ENCODE data around the gene GYS1. TPM values are rescaled to one million over a fixed set of nuclear protein-coding genes. Genes with fewer than 3 reads are reported as not detected.

Gene GYS1
- total RNA-seq, 2 experiments from 2014 or later: 55.8 to 60.8 TPM

DNA sequence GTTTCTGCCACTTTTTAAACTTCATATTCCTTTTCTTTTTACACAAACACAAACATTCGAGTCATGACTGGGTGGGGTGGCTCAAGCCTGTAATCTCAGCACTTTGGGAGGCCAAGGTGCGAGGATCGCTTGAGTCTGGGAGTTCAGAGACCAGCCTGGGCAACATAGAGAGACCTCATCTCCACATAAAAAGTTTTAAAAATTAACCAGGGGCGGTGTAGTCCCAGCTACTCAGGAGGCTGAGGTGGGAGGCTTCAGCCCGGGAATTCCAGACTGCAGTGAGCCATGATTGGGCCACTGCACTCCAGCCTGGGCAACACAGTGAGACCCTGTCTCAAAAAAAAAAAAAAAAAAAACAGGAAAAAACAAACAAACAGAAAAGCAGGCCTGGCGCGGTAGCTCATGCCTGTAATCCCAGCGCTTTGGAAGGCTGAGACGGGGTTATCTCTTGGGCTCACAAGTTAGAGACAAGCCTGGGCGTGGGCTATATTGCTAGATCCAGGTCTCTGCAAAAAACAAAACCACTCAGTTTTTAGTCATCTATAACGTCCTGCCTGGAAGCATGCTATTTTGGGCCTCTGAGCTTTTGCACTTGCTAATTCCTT is 39.0 kb downstream of the GYS1 start:
- POLR2A ChIA-PET: interaction anchor here (0.6 to 0.7 kb wide), 3 partner anchors 14 to 166 kb away, joined by 3 to 7 read pairs (median 4); no protein-coding TSS in a partner anchor
- H3K9me3 Mint-ChIP-seq: no peaks in the 10 kb centered on the region
- DNase-seq: no peak
- H3K36me3 Mint-ChIP-seq (ENCODE audit: low read depth): peaks cover 37% of the 10 kb centered on the region
- peak overlapping the region; percentile 77 for H3K4me3 Mint-ChIP-seq
- peak overlapping the region; percentile 89 for H3K27ac Mint-ChIP-seq
- H3K4me1 Mint-ChIP-seq: peaks cover 41% of the 10 kb centered on the region
- CTCF ChIA-PET: interaction anchor here (1.2 to 1.5 kb wide), 4 partner anchors 10 to 159 kb away, joined by 3 to 7 read pairs (median 5); partner anchors contain the start of gene RUVBL2
- no peaks in the 10 kb centered on the region for H3K27me3 Mint-ChIP-seq

- H3K36me3 Mint-ChIP-seq (ENCODE audit: low read depth): peaks cover 28% of the 10 kb centered on the region
- peaks cover 4% of the 10 kb centered on the region for H3K9me3 Mint-ChIP-seq
- no peak overlapping the region for H3K27ac Mint-ChIP-seq
- H3K27me3 Mint-ChIP-seq: no peaks in the 10 kb centered on the region
- CTCF ChIA-PET: interaction anchor here (0.7 to 1.4 kb wide), 6 partner anchors 17 to 225 kb away, joined by 3 to 5 read pairs (median 4); partner anchors contain the start of gene HSD17B14
- H3K4me3 Mint-ChIP-seq: no peak overlapping the region
- no peak for DNase-seq
- H3K4me1 Mint-ChIP-seq: peaks cover 33% of the 10 kb centered on the region
- POLR2A ChIA-PET: no interaction called here
These were observed 40.0 kb downstream of the GYS1 start for GRCh38 chr19:48953141-48953540.

DNA sequence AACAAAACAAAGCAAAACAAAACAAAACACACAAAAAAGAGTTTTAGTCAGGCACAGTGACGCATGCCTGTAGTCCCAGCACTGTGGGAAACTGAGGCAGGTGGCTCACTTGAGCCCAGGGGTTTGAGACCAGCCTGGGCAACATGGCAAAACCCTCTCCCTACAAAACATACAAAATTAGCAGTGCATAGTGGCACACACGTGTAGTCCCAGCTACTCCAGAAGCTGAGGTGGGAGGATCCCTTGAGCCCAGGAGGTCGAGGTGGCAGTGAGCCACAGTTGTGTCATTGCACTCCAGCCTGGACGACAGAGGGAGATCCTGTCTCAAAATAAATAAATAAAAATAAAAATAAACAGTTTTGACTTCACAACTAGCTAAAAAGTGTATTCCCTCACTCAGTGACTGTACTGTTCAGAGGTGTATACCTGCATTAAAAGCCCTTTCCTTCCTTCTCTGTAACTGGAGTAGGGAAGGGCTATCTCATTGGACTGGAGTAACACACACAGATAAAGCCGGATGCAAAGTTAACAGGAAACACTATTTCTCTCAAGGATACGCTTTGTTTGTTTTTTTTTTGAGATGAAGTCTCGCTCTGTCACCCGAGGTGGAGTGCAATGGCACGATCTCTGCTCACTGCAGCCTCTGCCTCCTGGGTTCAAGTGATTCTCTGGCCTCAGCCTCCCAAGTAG is 42.1 kb downstream of the GYS1 start:
- Mint-ChIP-seq H3K36me3 (ENCODE audit: low read depth) (peaks cover 9% of the 10 kb centered on the region), H3K4me3 (no peak overlapping the region), H3K27me3 (no peaks in the 10 kb centered on the region), H3K9me3 (peaks cover 9% of the 10 kb centered on the region), H3K4me1 (peaks cover 16% of the 10 kb centered on the region), H3K27ac (no peak overlapping the region)
- CTCF ChIA-PET: interaction anchor here (0.6 to 1.2 kb wide), 2 partner anchors 12 to 18 kb away, joined by 3 to 4 read pairs; no protein-coding TSS in a partner anchor
- no peak for DNase-seq
- POLR2A ChIA-PET: no interaction called here

DNA sequence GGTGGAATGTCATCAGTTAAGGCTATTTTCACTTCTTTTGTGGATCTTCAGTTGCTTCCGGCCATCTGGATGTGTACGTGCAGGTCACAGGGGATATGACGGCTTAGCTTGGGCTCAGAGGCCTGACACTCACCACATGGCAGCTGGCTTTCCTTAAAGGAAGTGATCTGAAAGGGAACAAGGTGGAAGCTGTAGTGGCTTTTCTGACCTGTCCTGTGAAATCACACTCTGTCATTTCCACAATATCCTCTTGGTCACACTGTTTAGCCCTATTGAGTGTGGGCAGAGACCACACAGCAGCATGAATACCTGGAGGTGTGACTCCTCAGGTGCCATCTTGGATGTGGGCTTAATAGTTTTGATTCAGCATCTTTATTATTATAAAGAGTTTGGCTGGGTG is 43.0 kb downstream of the GYS1 start:
- POLR2A ChIA-PET: no interaction called here
- Mint-ChIP-seq H3K27me3 (no peaks in the 10 kb centered on the region), H3K4me3 (no peak overlapping the region), H3K27ac (no peak overlapping the region), H3K36me3 (ENCODE audit: low read depth) (peaks cover under 1% of the 10 kb centered on the region), H3K4me1 (peaks cover 9% of the 10 kb centered on the region), H3K9me3 (peaks cover 9% of the 10 kb centered on the region)
- CTCF ChIA-PET: interaction anchor here (2.1 kb wide), 1 partner anchor 17 kb away, joined by 4 read pairs; no protein-coding TSS in a partner anchor
- DNase-seq: no peak

GRCh38 chr19:48947258-48947542 is 45.9 kb downstream of the GYS1 start:
- ChIA-PET CTCF (interaction anchor here (0.8 kb wide), 1 partner anchor 15 kb away, joined by 3 read pairs; no protein-coding TSS in a partner anchor), POLR2A (no interaction called here)
- peaks cover 9% of the 10 kb centered on the region for H3K9me3 Mint-ChIP-seq
- no peak for DNase-seq
- H3K4me3 Mint-ChIP-seq: no peak overlapping the region
- no peaks in the 10 kb centered on the region for H3K27me3 Mint-ChIP-seq
- H3K27ac Mint-ChIP-seq: no peak overlapping the region
- no peaks in the 10 kb centered on the region for H3K4me1 Mint-ChIP-seq
- H3K36me3 Mint-ChIP-seq (ENCODE audit: low read depth): no peaks in the 10 kb centered on the region

GRCh38 chr19:48946463-48947257 is 46.4 kb downstream of the GYS1 start:
- Mint-ChIP-seq H3K27me3 (no peaks in the 10 kb centered on the region), H3K9me3 (peaks cover 9% of the 10 kb centered on the region), H3K36me3 (ENCODE audit: low read depth) (no peaks in the 10 kb centered on the region), H3K4me1 (no peaks in the 10 kb centered on the region), H3K27ac (no peak overlapping the region), H3K4me3 (no peak overlapping the region)
- CTCF ChIA-PET: no interaction called here
- DNase-seq: no peak
- POLR2A ChIA-PET: no interaction called here

DNA sequence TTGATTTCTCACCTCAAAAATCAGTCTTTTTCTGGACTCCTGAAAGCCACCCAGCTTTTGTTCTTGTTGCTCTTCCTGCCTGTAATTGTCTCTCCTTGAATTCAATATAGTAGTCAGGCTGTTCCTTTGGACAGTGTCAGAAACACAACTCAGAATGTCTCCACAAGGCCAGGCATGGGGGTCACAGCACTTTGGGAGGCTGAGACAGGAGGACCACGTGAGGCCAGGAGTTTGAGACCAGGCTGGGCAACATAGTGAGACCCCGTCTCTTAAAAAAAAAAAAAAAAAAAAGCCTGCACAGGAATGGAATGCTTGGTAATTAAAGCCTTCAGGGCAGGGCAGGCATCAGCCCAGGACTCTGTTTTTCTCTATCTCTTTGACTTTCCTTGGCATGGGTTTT is 47.3 kb downstream of the GYS1 start:
- peaks cover 12% of the 10 kb centered on the region for H3K9me3 Mint-ChIP-seq
- H3K4me1 Mint-ChIP-seq: no peaks in the 10 kb centered on the region
- H3K36me3 Mint-ChIP-seq (ENCODE audit: low read depth): peaks cover 4% of the 10 kb centered on the region
- H3K27me3 Mint-ChIP-seq: no peaks in the 10 kb centered on the region
- H3K4me3 Mint-ChIP-seq: no peak overlapping the region
- H3K27ac Mint-ChIP-seq: no peak overlapping the region
- ChIA-PET POLR2A (no interaction called here), CTCF (no interaction called here)
- DNase-seq: no peak

GRCh38 chr19:48945415-48945814 is 47.7 kb downstream of the GYS1 start:
- CTCF ChIA-PET: interaction anchor here (2.3 kb wide), 1 partner anchor 25 kb away, joined by 5 read pairs; no protein-coding TSS in a partner anchor
- Mint-ChIP-seq H3K4me3 (no peak overlapping the region), H3K36me3 (ENCODE audit: low read depth) (peaks cover 7% of the 10 kb centered on the region), H3K27me3 (no peaks in the 10 kb centered on the region), H3K4me1 (no peaks in the 10 kb centered on the region), H3K27ac (no peak overlapping the region), H3K9me3 (peaks cover 12% of the 10 kb centered on the region)
- POLR2A ChIA-PET: no interaction called here
- DNase-seq: no peak

DNA sequence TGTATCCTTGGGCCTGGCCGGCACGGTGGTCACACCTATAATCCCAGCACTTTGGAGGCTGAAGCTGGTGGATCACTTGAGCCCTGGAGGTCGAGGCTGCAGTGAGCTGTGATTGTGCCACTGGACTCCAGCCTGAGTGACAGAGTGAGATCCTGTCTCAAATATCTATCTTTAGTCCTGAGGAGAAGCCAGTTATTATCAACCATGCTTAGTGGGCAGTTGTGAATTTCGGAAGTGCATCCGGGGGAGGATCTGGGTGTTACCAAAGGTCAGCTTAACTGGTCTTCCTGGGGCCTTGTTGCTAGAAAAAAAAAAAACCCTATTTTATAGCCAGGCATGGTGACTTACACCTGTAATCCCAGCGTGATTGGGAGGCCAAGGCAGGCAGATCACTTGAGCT is 50.0 kb downstream of the GYS1 start:
- CTCF ChIA-PET: interaction anchor here (0.6 to 2.3 kb wide), 4 partner anchors 12 to 27 kb away, joined by 3 to 5 read pairs (median 4); no protein-coding TSS in a partner anchor
- Mint-ChIP-seq H3K36me3 (ENCODE audit: low read depth) (peaks cover 11% of the 10 kb centered on the region), H3K27ac (no peak overlapping the region), H3K4me1 (no peaks in the 10 kb centered on the region), H3K4me3 (no peak overlapping the region), H3K27me3 (no peaks in the 10 kb centered on the region), H3K9me3 (peaks cover 8% of the 10 kb centered on the region)
- POLR2A ChIA-PET: no interaction called here
- DNase-seq: no peak

GRCh38 chr19:48940902-48941301 is 52.2 kb downstream of the GYS1 start:
- Mint-ChIP-seq H3K4me1 (no peaks in the 10 kb centered on the region), H3K27me3 (no peaks in the 10 kb centered on the region), H3K36me3 (ENCODE audit: low read depth) (peaks cover 11% of the 10 kb centered on the region), H3K27ac (no peak overlapping the region), H3K4me3 (no peak overlapping the region), H3K9me3 (peaks cover 3% of the 10 kb centered on the region)
- DNase-seq: no peak
- ChIA-PET CTCF (interaction anchor here (0.6 to 0.7 kb wide), 5 partner anchors 17 to 145 kb away, joined by 3 to 9 read pairs (median 3); no protein-coding TSS in a partner anchor), POLR2A (no interaction called here)

- H3K4me3 Mint-ChIP-seq: no peak overlapping the region
- H3K9me3 Mint-ChIP-seq: peaks cover 3% of the 10 kb centered on the region
- no peaks in the 10 kb centered on the region for H3K27me3 Mint-ChIP-seq
- H3K27ac Mint-ChIP-seq: no peak overlapping the region
- peaks cover 12% of the 10 kb centered on the region for H3K4me1 Mint-ChIP-seq
- CTCF ChIA-PET: interaction anchor here (0.6 kb wide), 1 partner anchor 13 kb away, joined by 4 read pairs; no protein-coding TSS in a partner anchor
- POLR2A ChIA-PET: no interaction called here
- DNase-seq: no peak
- H3K36me3 Mint-ChIP-seq (ENCODE audit: low read depth): peaks cover 11% of the 10 kb centered on the region
These were observed 54.9 kb downstream of the GYS1 start for GRCh38 chr19:48938256-48938655.

DNA sequence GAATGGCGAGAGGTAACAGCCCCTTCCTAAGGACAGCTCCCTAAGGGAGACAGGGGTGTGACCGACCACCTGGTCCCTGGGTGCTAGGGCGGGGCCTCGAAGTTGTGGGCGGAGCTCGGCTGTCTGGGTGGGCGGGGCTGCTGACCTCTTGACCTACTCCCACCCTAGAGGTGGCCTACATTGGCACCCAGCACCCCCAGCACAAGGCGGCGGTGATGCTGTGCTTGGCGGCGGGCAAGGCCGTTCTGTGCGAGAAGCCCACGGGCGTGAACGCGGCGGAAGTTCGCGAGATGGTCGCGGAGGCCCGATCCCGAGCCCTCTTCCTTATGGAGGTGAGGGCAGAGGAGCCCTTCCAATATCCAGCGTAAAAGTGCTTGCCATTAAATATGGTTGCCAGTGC is 57.2 kb downstream of the GYS1 start:
- no peak overlapping the region for H3K4me3 Mint-ChIP-seq
- H3K27ac Mint-ChIP-seq: no peak overlapping the region
- peaks cover 17% of the 10 kb centered on the region for H3K4me1 Mint-ChIP-seq
- H3K36me3 Mint-ChIP-seq (ENCODE audit: low read depth): peaks cover 7% of the 10 kb centered on the region
- H3K9me3 Mint-ChIP-seq: peaks cover under 1% of the 10 kb centered on the region
- DNase-seq: no peak
- CTCF ChIA-PET: no interaction called here
- POLR2A ChIA-PET: no interaction called here
- H3K27me3 Mint-ChIP-seq: no peaks in the 10 kb centered on the region

DNA sequence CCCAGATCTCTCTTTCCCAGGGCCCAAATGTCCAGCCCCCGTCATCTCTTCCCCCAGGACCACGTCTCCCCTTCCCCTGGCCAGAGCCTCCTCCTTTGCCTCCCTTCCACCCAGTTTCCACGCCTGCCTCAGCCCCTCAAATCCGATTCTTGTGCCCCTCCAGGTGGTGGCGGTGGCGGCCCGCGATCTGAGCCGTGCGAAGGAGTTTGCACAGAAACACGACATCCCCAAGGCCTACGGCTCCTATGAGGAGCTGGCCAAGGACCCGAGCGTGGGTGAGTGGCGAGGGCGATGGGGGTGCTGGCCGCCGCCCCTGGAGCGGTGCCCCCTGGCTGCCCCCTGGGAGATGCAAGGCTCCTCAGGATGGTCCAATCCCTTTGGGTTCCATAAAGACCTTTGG is 58.3 kb downstream of the GYS1 start:
- no peak for DNase-seq
- ChIA-PET POLR2A (no interaction called here), CTCF (interaction anchor here (1.3 kb wide), 1 partner anchor 23 kb away, joined by 3 read pairs; no protein-coding TSS in a partner anchor)
- Mint-ChIP-seq H3K27me3 (no peaks in the 10 kb centered on the region), H3K27ac (peak overlapping the region; percentile 36), H3K9me3 (no peaks in the 10 kb centered on the region), H3K4me1 (peaks cover 17% of the 10 kb centered on the region), H3K36me3 (ENCODE audit: low read depth) (peaks cover 1% of the 10 kb centered on the region), H3K4me3 (no peak overlapping the region)
